Testis (tissue), 3 donors: ENCODE measurements around the gene DIDO1. TPM values are rescaled to one million over a fixed set of nuclear protein-coding genes. Genes with fewer than 3 reads are reported as not detected.

Experiments used
- DNase-seq: peaks from one replicate; pipeline ENCODE4 v3.0.0-alpha.2; 2019
- H3K27ac ChIP-seq, 2 donors: fragments of 200-600 bp; sonication (generic); one replicate each; pipeline ENCODE4 v1.5.1; 2019
- H3K27me3 ChIP-seq: fragments of 200-600 bp; sonication (generic); one replicate; pipeline ENCODE4 v1.5.1; 2019
- H3K36me3 ChIP-seq: fragments of 200-600 bp; sonication (generic); one replicate; pipeline ENCODE4 v1.5.1; 2017; ENCODE audit warnings: low read depth; ENCODE audit errors: missing control alignments
- H3K4me1 ChIP-seq: fragments of 200-600 bp; sonication (generic); one replicate; pipeline ENCODE4 v1.5.1; 2019
- H3K4me3 ChIP-seq, 2 donors: fragments of 200-600 bp; sonication (generic); one replicate each; pipeline ENCODE4 v1.5.1; 2017 to 2019
- H3K9me3 ChIP-seq: fragments of 200-600 bp; sonication (generic); one replicate; pipeline ENCODE4 v1.5.1; 2017
- CTCF ChIP-seq, 3 experiments: fragments of 450-650 bp in 2 of 3; fragments of 200-600 bp in 1 of 3; sonication (generic) in 1 of 3; IDR thresholded peaks; one replicate each; pipeline ENCODE4 v1.5.1; 2016 to 2019; ENCODE audit warnings: antibody characterized with exemption in 3 of 3, mild to moderate bottlenecking in 2 of 3, moderate library complexity in 1 of 3
- POLR2A ChIP-seq: fragments of 450-650 bp; IDR thresholded peaks from one replicate; pipeline ENCODE4 v1.6.1; 2017; ENCODE audit warnings: antibody characterized with exemption, mild to moderate bottlenecking, moderate library complexity
- WGBS, 2 donors: methylation state at CpG; one replicate each; pipeline ENCODE4 v1.1.5; 2018; 5-methylcytosine and 5-hydroxymethylcytosine counted together
- intact Hi-C: fragments of 100-400 bp; cut with DNase I; formaldehyde crosslinking; loops from one replicate; pipeline ENCODE4 v1.15.1; 2023; ENCODE audit warnings: low total_unique reads
- polyA plus RNA-seq: library from polyadenylated mRNA; stranded (reverse); fragments of 350-450 nt; fragmentation: Illumina TruSeq; extraction: RNeasy Lipid Tissue Mini Kit (QIAGEN cat#74804); gene quantifications from one replicate; pipeline ENCODE4 v1.2.3, GENCODE V29; 2014; ENCODE audit warnings: low read depth, low replicate concordance; ENCODE audit not compliant: insufficient read depth
- total RNA-seq, 2 donors: library from RNA; depleted of rRNA; stranded (reverse); fragments of >200 nt; gene quantifications; one replicate each; pipeline ENCODE4 v1.2.3, GENCODE V29; 2016

DIDO1 gene
- total and polyA plus RNA-seq, 3 donors from 2014 or later: 50.5 to 99.7 (median 98.6) TPM

DNA sequence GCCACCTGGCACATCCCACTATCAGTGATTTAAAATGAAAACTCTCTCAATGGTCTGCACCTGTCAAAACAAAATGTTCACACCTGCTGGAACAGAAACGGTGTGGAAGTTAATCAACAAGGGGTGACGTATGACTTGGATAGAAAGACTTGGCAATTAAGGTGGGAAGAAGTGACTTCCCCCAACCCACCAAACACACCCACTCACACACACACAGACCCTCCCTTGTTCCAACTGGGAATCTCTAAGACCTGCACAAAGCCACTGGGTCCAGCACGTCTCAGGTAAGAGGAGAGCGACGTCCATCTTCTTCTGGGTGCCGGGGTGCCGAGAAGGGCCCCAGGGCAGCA, 39.6 kb downstream of the DIDO1 start:
- H3K27ac ChIP-seq: no peak overlapping the region
- WGBS, 2 donors: 81 to 83% methylated on average over 7 of the region's 7 CpGs
- H3K4me3 ChIP-seq: no peak overlapping the region
- H3K27me3 ChIP-seq: no peaks in the 10 kb centered on the region
- no peaks in the 10 kb centered on the region for H3K4me1 ChIP-seq
- H3K36me3 ChIP-seq: no peaks in the 10 kb centered on the region
- intact Hi-C loops: no loop called here
- TF ChIP-seq CTCF (IDR thresholded peaks at IDR 0.05): no peak
- TF ChIP-seq POLR2A: no peak
- DNase-seq: no peak
- no peaks in the 10 kb centered on the region for H3K9me3 ChIP-seq

GRCh38 chr20:62885896-62886708, 40.2 kb downstream of the DIDO1 start:
- 91 to 92% methylated on average over 19 to 20 of the region's 23 CpGs for WGBS, 2 donors
- no peak overlapping the region for H3K27ac ChIP-seq
- no peaks in the 10 kb centered on the region for H3K9me3 ChIP-seq
- intact Hi-C loops: no loop called here
- no peak for TF ChIP-seq CTCF (IDR thresholded peaks at IDR 0.05)
- TF ChIP-seq POLR2A: no peak
- no peaks in the 10 kb centered on the region for H3K4me1 ChIP-seq
- H3K27me3 ChIP-seq: no peaks in the 10 kb centered on the region
- no peak for DNase-seq
- no peaks in the 10 kb centered on the region for H3K36me3 ChIP-seq
- H3K4me3 ChIP-seq: no peak overlapping the region

DNA sequence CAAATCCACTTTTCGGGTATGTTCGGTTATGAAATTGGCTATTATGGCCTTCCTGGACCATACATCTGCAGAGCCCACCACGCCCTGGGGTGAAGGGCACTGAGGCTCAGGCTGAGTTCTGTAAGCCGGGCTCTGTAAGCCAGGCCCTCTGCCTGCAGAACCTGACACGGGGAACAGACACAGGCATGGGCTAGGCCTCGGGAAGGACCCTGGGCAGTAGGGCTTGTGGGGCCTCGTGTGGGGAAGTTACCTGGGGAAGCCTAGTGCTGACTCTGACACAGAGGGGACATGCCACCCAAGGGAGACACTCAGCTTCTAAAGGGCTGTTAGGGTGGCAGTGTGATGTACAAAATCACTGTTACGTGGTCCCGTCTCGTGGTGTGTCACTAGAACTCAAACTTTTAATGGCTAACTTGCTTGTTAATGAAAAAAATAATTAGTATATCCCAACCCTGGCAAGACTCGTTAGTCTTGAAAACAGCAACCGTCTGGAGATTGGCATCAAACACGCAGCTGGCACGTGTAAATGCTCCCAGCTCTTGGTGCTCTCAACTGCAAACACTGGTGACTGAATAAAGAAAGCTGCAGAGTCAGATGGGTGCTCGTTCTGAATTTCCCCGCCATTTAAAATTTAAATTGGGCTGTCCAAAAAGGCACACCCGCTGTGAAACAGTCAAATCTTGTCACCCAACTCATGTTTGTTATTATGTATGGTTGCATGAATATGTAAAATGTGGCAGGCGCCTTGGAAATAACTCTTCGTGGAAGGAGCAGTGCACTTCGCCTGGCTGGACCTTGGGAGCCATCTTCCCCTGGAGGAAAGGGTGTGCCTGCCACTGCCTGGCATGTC, 41.0 kb downstream of the DIDO1 start:
- intact Hi-C loops: no loop called here
- no peaks in the 10 kb centered on the region for H3K4me1 ChIP-seq
- no peak overlapping the region for H3K27ac ChIP-seq
- no peaks in the 10 kb centered on the region for H3K27me3 ChIP-seq
- H3K4me3 ChIP-seq: no peak overlapping the region
- DNase-seq: no peak
- H3K36me3 ChIP-seq: no peaks in the 10 kb centered on the region
- no peak for TF ChIP-seq CTCF (IDR thresholded peaks at IDR 0.05)
- no peak for TF ChIP-seq POLR2A
- WGBS, 2 donors: 89% methylated on average over 20 of the region's 20 CpGs
- no peaks in the 10 kb centered on the region for H3K9me3 ChIP-seq

GRCh38 chr20:62884556-62884955, 41.7 kb downstream of the DIDO1 start:
- TF ChIP-seq POLR2A (no peak), CTCF (IDR thresholded peaks at IDR 0.05) (no peak)
- intact Hi-C loops: no loop called here
- Histone ChIP-seq H3K4me3 (no peak overlapping the region), H3K9me3 (no peaks in the 10 kb centered on the region), H3K27me3 (no peaks in the 10 kb centered on the region), H3K36me3 (no peaks in the 10 kb centered on the region), H3K27ac (no peak overlapping the region), H3K4me1 (no peaks in the 10 kb centered on the region)
- no peak for DNase-seq
- WGBS, 2 donors: 83 to 85% methylated on average over 5 to 8 of the region's 8 CpGs
